ENCODE data around the gene FBXO38.

FBXO38 gene, protein sequence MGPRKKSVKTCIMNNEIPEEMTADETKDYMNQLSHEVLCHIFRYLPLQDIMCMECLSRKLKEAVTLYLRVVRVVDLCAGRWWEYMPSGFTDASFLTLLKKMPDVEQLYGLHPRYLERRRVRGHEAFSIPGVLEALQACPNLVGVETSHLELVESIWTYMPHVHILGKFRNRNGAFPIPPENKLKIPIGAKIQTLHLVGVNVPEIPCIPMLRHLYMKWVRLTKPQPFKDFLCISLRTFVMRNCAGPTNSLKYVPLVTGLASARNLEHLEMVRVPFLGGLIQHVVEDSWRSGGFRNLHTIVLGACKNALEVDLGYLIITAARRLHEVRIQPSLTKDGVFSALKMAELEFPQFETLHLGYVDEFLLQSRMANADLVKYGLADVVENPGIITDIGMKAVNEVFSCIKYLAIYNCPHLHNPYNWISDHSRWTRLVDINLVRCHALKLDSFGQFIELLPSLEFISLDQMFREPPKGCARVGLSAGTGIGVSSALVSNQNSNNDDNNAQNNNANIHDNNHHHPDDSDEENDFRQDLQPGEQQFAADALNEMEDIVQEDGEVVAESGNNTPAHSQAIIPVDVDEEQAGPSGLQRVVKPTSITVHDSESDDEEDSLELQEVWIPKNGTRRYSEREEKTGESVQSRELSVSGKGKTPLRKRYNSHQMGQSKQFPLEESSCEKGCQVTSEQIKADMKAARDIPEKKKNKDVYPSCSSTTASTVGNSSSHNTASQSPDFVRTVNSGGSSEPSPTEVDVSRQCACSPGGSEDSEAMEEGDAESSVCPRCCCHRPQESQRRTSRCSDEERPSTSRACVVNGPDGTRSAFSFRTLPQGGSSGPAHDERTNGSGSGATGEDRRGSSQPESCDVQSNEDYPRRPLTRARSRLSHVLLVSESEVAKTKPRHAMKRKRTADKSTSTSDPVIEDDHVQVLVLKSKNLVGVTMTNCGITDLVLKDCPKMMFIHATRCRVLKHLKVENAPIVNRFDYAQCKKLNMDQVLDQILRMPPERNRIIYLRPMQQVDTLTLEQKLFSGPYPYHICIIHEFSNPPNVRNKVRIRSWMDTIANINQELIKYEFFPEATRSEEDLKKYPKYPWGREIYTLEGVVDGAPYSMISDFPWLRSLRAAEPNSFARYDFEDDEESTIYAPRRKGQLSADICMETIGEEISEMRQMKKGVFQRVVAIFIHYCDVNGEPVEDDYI

DNA sequence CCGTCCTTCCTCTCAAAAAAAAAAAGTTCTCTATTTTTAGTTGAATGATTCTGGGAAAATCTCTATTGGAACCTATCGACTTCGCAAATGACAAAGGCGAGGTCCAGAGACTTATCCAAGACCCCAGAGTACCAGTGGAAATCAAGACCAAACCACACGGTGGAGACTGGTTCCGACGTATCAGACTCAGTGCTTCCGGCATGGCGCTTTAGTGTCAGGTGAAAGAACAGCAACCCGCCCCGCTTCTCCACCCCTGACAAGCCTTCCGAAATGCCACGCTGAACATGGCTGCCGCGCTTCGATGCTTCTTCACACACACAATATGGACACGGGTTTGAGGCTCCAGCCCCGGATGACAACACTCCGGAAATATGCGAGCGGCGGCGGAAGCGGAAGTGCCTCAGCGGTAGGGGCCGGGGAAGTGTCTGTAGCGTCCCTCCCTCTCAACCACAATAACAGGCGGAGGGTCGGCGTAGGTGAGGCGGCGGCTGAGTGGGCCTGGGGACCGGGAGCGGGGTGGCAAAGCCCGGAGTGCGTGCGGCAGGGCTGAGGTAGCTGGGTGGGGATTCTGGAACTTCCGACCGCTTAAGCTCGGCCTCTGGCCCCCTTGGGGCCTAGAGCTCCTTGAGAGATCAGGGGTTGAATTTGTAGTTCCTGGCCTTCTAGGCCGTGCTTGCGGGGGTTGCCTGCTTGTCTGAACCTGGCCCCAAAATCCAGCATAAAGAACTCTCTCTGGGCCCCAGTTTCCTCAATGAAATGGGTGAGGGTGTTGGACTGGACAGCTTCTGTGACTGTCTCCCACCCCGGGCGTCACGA lies at the start of gene FBXO38:
Gene FBXO38, plus strand, starts transcription at position 395 of the 816 bp plus-strand sequence. CDS start 10,819 bp downstream, outside the sequence.
- in situ Hi-C loops (cut with HindIII; ENCODE audit: low sequenced_read_pairs): no loop called here

GRCh38 chr5:148335259-148335658 lies 48.5 kb upstream of the FBXO38 start, which contains the start of gene SPINK9:
Gene SPINK9, plus strand, starts transcription at chr5:148335559. Its CDS starts 55 bp downstream, at chr5:148335614.
- in situ Hi-C loops (cut with HindIII; ENCODE audit: low sequenced_read_pairs): no loop called here

DNA sequence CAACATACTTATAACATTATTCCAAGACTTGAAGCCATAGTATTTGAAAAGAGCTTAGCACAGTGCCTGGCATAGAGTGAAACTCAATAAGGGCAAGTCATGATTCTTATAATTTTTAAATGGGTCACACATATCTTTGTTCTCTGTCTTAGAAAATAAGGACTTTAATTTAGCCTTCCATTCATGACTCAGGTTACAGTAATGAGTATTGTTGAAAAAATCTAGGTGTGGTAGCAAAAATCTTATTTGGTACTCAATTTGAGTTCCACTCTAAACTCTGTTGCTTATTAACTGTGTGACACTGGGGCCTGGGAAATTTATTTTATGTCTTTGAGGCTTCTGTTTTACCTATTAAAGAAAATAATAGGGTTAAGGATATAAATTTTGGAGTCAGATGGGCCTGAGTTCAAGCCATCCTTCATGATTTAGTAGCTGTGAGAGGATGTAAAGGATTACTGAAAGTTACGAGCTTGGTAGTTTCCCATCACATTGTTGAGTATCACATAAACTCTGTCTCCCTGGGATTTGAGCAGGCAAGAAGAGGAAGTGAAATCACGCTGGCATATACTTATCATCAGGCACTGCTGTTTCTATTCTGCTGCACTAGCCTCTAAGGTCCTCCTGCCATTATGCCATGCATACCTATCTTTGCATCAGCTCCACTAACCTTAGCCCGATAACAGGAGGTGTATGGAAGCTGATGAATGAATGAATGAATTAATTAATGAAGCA lies 46.9 kb upstream of the FBXO38 start:
- in situ Hi-C loops (cut with HindIII; ENCODE audit: low sequenced_read_pairs): no loop called here

DNA sequence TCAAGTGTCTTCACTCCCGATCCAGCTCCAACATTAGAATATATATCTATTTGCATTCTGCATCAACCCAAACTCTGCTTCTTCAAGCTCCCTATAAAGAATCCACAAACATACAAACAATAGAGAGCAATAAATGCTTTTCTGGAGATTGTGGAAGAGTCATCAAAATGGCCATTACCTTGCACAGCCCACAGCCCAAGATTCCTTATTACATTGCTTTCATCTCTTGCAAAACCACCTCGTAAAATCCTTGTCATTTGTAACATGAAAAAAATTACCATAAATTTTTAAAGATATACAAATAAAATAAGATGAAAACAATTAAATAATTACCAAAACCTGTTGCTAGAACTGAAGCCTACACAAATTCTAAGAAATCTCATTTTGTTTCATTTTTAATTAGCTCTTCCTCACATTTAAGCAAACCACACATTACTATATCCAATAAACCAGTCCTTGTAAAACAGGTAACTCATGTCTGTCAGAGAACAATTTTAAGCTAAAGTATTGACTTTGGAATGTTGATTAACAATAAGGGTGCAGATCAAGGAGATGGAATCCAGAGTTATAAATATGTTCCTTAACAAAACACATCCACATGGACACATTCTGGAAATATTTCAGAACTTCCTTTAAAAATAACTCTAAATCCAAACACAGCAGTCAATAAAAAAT lies 41.2 kb upstream of the FBXO38 start:
- in situ Hi-C loops (cut with HindIII; ENCODE audit: low sequenced_read_pairs): no loop called here

DNA sequence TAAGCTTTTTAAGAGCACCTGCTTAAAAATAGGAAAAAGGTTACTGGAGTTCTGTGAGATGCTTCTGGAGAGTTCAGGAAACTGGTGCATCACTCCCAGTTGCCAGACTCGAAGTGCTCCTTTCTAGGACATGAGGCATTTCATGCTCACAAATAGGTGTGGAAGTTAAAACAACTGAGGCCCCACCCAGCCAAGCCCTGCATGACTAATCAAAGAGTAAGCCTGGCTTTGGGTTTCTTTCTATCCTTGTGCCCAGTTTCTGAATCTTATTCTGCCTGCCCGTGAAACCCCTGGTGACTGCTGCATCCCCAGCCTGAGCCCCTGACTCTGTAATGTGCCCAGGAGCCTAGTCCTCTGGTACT lies 40.7 kb upstream of the FBXO38 start:
- in situ Hi-C loops (cut with HindIII; ENCODE audit: low sequenced_read_pairs): no loop called here

DNA sequence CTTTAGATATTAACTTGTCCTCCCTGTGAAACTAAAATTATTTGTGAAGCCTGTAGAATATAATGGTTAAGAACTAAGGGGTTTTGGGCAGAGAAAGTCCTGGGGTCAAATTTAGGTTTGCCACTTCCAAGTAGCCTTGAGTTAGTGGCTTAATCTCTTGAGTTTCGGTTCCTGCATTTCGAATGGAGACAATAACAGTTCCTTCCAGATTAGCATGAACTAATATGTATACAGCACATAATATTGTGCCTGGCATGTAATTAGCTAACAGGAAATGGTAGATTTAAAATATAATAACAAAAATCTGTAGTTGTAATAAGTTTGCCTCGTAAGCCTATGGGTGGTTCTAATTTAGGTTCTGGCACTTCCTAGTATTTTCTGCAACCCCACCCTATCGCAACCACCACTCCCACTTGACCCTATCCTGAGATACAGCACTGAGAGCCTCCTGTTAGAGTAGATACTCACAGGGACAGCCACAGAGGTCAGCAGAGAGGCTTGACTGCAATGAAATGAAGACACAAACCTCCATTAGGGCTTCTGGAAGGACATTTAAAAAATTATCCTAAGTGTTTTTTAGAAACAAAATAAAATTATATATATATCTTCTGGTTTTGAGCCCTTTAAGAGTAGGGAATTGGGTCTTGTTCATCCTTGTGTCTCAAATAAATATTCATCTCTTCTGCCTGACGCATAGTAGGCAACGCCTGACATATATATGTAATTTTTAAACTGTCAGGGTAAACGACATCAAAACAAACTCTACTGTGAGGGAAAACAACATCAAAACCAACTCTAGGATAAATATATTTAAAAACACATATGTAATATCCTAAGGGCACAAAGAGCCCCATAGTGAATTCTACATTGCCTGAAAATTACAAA lies 39.9 kb upstream of the FBXO38 start:
- in situ Hi-C loops (cut with HindIII; ENCODE audit: low sequenced_read_pairs): no loop called here

GRCh38 chr5:148347706-148348105 lies 36.1 kb upstream of the FBXO38 start:
- in situ Hi-C loops (cut with HindIII; ENCODE audit: low sequenced_read_pairs): no loop called here

- in situ Hi-C loops (cut with HindIII; ENCODE audit: low sequenced_read_pairs): no loop called here
Observed at GRCh38 chr5:148352696-148353095, 31.1 kb upstream of the FBXO38 start.

GRCh38 chr5:148353634-148354033 lies 30.1 kb upstream of the FBXO38 start:
- in situ Hi-C loops (cut with HindIII; ENCODE audit: low sequenced_read_pairs): no loop called here

DNA sequence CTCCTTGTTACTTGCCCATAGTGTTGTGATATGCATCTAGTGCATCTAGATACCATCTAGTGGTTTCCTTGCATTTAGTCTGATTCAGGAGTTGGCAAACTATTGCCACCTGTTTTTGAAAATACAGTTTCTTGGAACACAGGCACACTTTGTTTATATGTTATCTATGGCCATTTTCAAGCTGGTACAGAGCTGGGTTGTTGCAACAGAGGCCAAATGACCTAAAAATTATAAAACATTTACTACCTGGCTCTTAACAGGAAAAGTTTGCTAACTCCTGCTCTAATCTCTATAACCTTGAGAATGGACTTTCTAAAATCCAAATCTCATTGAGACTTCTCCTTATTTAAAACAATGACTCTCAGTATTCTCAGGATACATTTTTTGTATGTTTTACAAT lies 19.4 kb upstream of the FBXO38 start:
- in situ Hi-C loops (cut with HindIII; ENCODE audit: low sequenced_read_pairs): no loop called here

- in situ Hi-C loops (cut with HindIII; ENCODE audit: low sequenced_read_pairs): no loop called here
Observed at GRCh38 chr5:148368299-148368698, 15.5 kb upstream of the FBXO38 start.

DNA sequence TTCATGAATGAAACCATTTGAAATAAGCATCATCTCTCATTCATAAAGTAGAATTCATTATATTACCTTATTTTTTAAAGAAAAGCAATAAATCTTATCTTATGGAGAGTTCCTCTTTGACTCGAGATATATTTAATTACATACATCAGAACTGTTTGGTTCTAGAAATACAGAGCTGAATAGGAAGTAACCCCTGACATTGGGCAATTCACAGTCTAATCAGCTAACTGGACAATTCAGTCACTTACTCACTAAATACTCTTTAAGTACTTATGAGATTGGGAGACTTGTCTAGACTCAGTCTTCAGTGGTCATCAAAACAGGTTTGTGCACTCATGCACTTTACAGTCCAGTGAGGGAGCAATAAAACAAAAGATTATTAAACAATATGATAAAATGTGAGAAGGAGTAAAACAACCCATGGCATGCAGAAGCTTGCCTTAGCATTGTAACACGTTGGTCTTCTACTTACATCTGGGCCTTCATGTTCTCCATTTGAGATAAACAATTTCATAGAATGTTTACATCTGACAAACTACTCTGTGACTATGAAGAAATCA lies 11.5 kb upstream of the FBXO38 start:
- in situ Hi-C loops (cut with HindIII; ENCODE audit: low sequenced_read_pairs): no loop called here

DNA sequence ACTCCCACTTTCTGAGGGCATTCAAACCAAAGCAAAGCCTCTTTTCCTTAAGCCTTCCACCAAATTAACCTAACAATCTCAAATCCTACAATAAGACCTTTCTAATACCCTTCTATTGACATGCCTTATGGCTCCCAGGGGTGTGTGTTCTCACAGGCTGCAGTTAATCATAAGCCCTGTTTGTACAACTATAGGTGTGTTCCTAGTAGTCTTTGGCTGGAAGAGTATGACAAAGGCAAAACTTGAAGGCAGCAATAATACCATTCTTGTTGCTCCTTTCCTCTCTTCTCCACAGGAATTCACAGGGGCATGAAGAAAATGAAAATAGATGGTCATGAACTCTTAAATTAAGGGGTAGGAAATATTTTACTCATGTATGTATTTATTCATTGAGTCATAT lies 10.9 kb upstream of the FBXO38 start:
- in situ Hi-C loops (cut with HindIII; ENCODE audit: low sequenced_read_pairs): no loop called here

DNA sequence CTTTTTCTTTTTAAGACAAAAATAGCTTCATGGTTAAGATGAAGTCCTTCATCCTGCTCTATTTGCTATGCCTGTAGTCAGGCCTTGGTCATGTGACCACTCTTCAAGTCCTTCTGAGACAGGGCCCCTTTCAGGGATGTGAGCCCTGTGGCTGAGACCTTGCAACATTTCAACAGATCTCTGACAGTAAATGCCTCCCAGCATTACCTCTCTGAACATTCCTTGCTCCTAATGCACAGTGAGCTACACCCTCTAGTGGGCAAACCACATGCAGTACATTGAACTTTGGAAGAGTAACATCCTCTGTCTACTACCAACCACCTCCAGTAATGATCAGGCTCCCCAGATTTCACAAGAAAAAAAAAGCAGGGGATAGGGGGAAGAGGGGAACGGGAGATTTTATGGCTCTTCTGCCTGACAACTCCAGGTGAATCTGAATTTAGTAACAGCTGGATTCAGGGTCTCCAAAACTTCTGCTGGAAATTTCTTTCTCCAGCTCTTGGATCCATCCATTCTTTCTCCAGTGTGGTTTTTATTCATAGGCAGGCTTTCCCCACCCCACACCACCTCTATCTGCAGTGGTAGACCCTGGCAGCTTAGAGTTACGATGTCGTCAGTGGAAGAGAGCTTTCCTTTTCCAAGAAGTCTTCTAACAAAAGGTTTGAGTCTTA lies 8.9 kb upstream of the FBXO38 start:
- in situ Hi-C loops (cut with HindIII; ENCODE audit: low sequenced_read_pairs): no loop called here

GRCh38 chr5:148376198-148376597 lies 7.6 kb upstream of the FBXO38 start:
- in situ Hi-C loops (cut with HindIII; ENCODE audit: low sequenced_read_pairs): no loop called here

- in situ Hi-C loops (cut with HindIII; ENCODE audit: low sequenced_read_pairs): no loop called here
Observed at GRCh38 chr5:148378670-148379069, 5.1 kb upstream of the FBXO38 start.

DNA sequence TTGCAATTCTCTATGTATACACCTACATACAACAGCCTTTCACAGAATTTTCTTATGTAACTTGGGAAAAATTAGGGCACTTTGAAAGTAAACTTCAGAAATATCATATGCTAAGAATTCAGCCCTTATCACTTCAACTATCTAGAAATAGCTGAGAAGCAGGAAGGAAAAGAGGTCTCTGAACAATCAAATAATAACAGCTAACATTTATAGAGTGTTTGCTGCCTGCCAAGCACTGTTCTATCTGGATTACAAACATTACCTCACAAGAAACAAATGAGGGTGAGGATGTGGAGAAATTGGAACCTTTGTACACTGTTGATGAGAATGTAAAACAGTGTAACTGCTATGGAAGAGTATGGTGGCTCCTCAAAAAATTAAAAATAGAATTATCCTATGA lies 4.4 kb upstream of the FBXO38 start:
- in situ Hi-C loops (cut with HindIII; ENCODE audit: low sequenced_read_pairs): no loop called here
